ENCODE data around the gene ANO10.

- TF ChIP-seq CTCF (IDR thresholded peaks at IDR 0.05; ENCODE audit: insufficient read depth, low read depth, low read length) (no peak), EZH2 (IDR thresholded peaks at IDR 0.05; ENCODE audit: insufficient read depth, low read length) (no peak)
Measured at GRCh38 chr3:43328653-43329052, 293.2 kb downstream of the ANO10 start.
